Stomach (tissue), 9 donors: ENCODE measurements around the gene FREM1. TPM values are rescaled to one million over a fixed set of nuclear protein-coding genes. Genes with fewer than 3 reads are reported as not detected.

Experiments used
- DNase-seq, 2 donors: peaks; one replicate each; pipeline versions ENCODE4 v3.0.0 to v3.0.0-alpha.2; 2013 to 2019
- H3K27ac ChIP-seq, 5 donors: fragments of 200-600 bp in 4 of 5; sonication (generic) in 4 of 5; one replicate each; pipeline ENCODE4 v1.5.1; 2013 to 2019; ENCODE audit warnings: mild to moderate bottlenecking in 1 of 5, moderate library complexity in 1 of 5
- H3K27me3 ChIP-seq, 3 donors: fragments of 200-600 bp; sonication (generic); one replicate each; pipeline ENCODE4 v1.5.1; 2017 to 2019; ENCODE audit warnings: mixed run types in 1 of 3
- H3K36me3 ChIP-seq, 4 donors: fragments of 200-600 bp; sonication (generic); 1 replicate in 3 of 4; 2 replicates in 1 of 4; pipeline ENCODE4 v1.5.1; 2016 to 2019
- H3K4me1 ChIP-seq, 4 donors: fragments of 200-600 bp; sonication (generic); one replicate each; pipeline ENCODE4 v1.5.1; 2016 to 2019
- H3K4me3 ChIP-seq, 4 donors: fragments of 200-600 bp; sonication (generic) in 3 of 4; one replicate each; pipeline ENCODE4 v1.5.1; 2016 to 2019; ENCODE audit warnings: mild to moderate bottlenecking in 1 of 4
- H3K9me3 ChIP-seq, 4 donors: fragments of 200-600 bp; sonication (generic); one replicate each; pipeline ENCODE4 v1.5.1; 2016 to 2019
- CTCF ChIP-seq, 7 experiments: fragments of 450-650 bp in 4 of 7; fragments of 200-600 bp in 3 of 7; sonication (generic) in 3 of 7; IDR thresholded peaks; one replicate each; pipeline ENCODE4 v1.5.1; 2016 to 2019; ENCODE audit warnings: antibody characterized with exemption in 7 of 7, control low read depth in 2 of 7, mild to moderate bottlenecking in 1 of 7
- EP300 ChIP-seq: sonication (generic); formaldehyde crosslinking; IDR thresholded peaks from one replicate; pipeline ENCODE4 v1.6.1; 2017; ENCODE audit warnings: antibody characterized with exemption
- POLR2A ChIP-seq, 4 donors: fragments of 450-650 bp; IDR thresholded peaks; one replicate each; pipeline ENCODE4 v1.6.1; 2016; ENCODE audit warnings: antibody characterized with exemption in 4 of 4, control low read depth in 2 of 4, mild to moderate bottlenecking in 1 of 4, moderate library complexity in 1 of 4
- POLR2AphosphoS5 ChIP-seq, 3 donors: sonication (generic); formaldehyde crosslinking; IDR thresholded peaks; one replicate each; pipeline ENCODE4 v1.6.1; 2016; ENCODE audit warnings: antibody characterized with exemption in 3 of 3
- WGBS, 5 donors: extraction: QIAGEN DNeasy Blood & Tissue Kit in 3 of 5; methylation state at CpG; one replicate each; pipeline versions ENCODE4 v1.1.5 to v1.1.7; 2013 to 2018; 5-methylcytosine and 5-hydroxymethylcytosine counted together
- intact Hi-C: fragments of 100-400 bp; cut with DNase I; formaldehyde crosslinking; loops from one replicate; pipeline ENCODE4 v1.15.1; 2023; ENCODE audit warnings: low total_unique reads
- polyA plus RNA-seq, 3 donors: library from polyadenylated mRNA; stranded (reverse); fragments of 200-250 nt; gene quantifications; one replicate each; pipeline ENCODE4 v1.2.3, GENCODE V29; 2013
- total RNA-seq, 5 donors: library from RNA; depleted of rRNA; stranded (reverse); fragments of >200 nt; gene quantifications; one replicate each; pipeline versions ENCODE4 v1.1.0 to v1.2.3, GENCODE V29; 2014 to 2016
- donor health status: healthy with polysubstance abuse.
- donor health status: Bipolar disorder and iron deficiency.
- donor health status: healthy.

The FREM1 gene
- total and polyA plus RNA-seq, 8 donors: 0.12 to 14.7 (median 0.58) TPM; not detected in 1

DNA sequence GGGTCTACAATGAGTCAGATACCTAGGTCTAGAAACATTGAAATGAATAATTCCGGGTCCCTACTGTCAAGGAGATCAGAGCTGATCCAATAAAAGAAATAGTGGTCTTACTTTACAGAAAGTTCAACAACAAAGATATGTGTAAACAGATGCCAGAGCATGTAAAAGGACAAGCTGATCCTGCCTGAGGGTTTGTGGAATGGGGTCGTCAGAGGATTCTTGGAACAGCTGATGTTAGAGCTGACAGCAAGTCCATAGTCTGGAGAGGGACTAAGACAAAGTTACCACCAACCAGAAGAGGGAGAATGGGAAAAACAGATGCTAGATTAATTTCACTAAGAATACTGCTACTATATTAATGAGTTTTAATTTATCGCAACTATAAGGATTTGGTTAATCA is 71.5 kb downstream of the FREM1 start:
- H3K27me3 ChIP-seq: no peaks in the 10 kb centered on the region
- TF ChIP-seq POLR2A (IDR thresholded peaks at IDR 0.05): no peak
- TF ChIP-seq POLR2AphosphoS5 (IDR thresholded peaks at IDR 0.05): no peak
- TF ChIP-seq EP300: no peak
- no peak for TF ChIP-seq CTCF (IDR thresholded peaks at IDR 0.05)
- intact Hi-C loops: no loop called here
- no peaks in the 10 kb centered on the region for H3K4me1 ChIP-seq
- no peaks in the 10 kb centered on the region for H3K36me3 ChIP-seq
- WGBS, 5 donors: 62 to 80% (median 72%) methylated on average over 3 of the region's 3 CpGs
- H3K27ac ChIP-seq: no peak overlapping the region
- no peaks in the 10 kb centered on the region for H3K9me3 ChIP-seq
- H3K4me3 ChIP-seq: no peak overlapping the region
- no peak for DNase-seq

DNA sequence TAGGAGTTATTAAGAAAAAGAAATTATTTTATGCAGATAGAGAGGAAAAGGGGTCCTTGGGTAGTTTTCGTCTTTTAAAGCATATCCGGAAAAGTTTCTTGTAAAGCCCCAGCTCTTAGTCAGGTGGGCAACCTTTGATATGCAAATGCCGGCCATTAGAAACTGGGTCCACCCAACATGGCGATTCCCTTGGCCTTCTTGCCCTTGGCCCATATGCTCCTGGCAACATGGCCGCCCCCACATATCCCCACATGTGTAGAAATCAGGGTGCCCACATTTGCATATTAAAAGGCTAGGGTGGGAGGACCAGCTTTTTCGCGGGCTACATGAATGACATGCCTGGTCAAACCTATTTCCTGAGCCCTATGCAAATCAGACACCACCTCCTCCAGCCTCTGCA is 73.3 kb downstream of the FREM1 start:
- DNase-seq: no peak
- WGBS, 5 donors: 83 to 98% (median 96%) methylated on average over 7 of the region's 7 CpGs
- Histone ChIP-seq H3K27me3 (no peaks in the 10 kb centered on the region), H3K36me3 (no peaks in the 10 kb centered on the region), H3K4me3 (no peak overlapping the region), H3K9me3 (no peaks in the 10 kb centered on the region), H3K4me1 (no peaks in the 10 kb centered on the region), H3K27ac (no peak overlapping the region)
- TF ChIP-seq EP300: no peak
- no peak for TF ChIP-seq POLR2AphosphoS5 (IDR thresholded peaks at IDR 0.05)
- TF ChIP-seq CTCF (IDR thresholded peaks at IDR 0.05): no peak
- no peak for TF ChIP-seq POLR2A (IDR thresholded peaks at IDR 0.05)
- intact Hi-C loops: no loop called here

DNA sequence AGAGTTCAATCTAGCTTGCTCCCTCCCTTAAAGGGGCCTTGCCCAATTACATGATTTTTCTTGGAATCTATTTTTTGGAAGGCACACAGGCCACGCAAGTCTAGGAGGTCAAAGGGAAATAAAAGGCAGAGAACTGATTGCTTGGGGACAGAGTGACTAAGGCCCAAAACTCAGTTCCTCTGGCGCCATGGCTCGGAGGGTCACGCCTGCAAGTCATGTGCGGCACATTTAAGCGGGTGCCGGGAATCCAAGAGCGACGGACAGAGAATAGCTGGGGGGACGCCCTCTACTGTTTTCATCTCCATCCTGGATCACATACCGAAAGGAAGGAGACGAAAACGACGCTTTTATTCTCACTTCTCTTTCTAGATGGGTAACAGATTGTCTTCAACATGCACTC is 78.6 kb downstream of the FREM1 start:
- no peaks in the 10 kb centered on the region for H3K27me3 ChIP-seq
- no peak overlapping the region for H3K4me3 ChIP-seq
- no peaks in the 10 kb centered on the region for H3K36me3 ChIP-seq
- WGBS, 5 donors: 91 to 97% (median 95%) methylated on average over 14 of the region's 14 CpGs
- no peak for DNase-seq
- no peak overlapping the region for H3K27ac ChIP-seq
- H3K4me1 ChIP-seq: no peaks in the 10 kb centered on the region
- no peaks in the 10 kb centered on the region for H3K9me3 ChIP-seq
- TF ChIP-seq CTCF (IDR thresholded peaks at IDR 0.05) (no peak), POLR2A (IDR thresholded peaks at IDR 0.05) (no peak), EP300 (no peak), POLR2AphosphoS5 (IDR thresholded peaks at IDR 0.05) (no peak)
- intact Hi-C loops: no loop called here

DNA sequence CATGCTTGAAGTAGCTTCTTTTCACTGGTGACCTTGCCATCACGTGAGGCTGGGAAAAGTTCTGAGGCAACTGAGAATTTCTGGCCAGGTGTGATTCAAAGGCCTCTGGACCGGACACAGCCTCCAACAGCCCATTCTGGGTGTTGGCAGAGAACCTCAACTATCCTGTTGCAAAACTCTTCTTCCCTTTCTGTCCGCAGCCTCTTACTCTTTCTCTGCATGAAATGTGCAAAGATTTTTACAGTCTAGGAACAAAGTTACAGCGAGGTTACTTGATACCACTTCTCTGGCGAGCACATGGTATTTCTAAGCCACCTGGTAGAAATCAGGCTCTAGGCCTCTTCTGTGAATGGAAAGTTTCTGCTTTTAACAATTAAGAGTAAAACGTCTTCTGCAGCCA is 79.2 kb downstream of the FREM1 start:
- 80 to 89% (median 86%) methylated on average over 6 of the region's 6 CpGs for WGBS, 5 donors
- H3K27me3 ChIP-seq: no peaks in the 10 kb centered on the region
- H3K27ac ChIP-seq: no peak overlapping the region
- no peak for DNase-seq
- H3K9me3 ChIP-seq: no peaks in the 10 kb centered on the region
- H3K36me3 ChIP-seq: no peaks in the 10 kb centered on the region
- no peak overlapping the region for H3K4me3 ChIP-seq
- TF ChIP-seq EP300 (no peak), POLR2A (IDR thresholded peaks at IDR 0.05) (no peak), POLR2AphosphoS5 (IDR thresholded peaks at IDR 0.05) (no peak), CTCF (IDR thresholded peaks at IDR 0.05) (no peak)
- H3K4me1 ChIP-seq: no peaks in the 10 kb centered on the region
- intact Hi-C loops: no loop called here
